MM.1S (cell line): Measurements from ENCODE around the gene UQCRQ.

Experiments
- DNase-seq: peaks from one replicate; pipeline ENCODE4 v3.0.0-alpha.2; 2015
- H2AFZ ChIP-seq: fragments of 300-600 bp; sonication (generic); 2 replicates; pipeline ENCODE4 v1.6.0; 2016; ENCODE audit warnings: antibody characterized with exemption, low read length
- H3F3A ChIP-seq: fragments of 300-600 bp; sonication (generic); 2 replicates; pipeline ENCODE4 v1.6.1; 2016; ENCODE audit warnings: mild to moderate bottlenecking, antibody characterized with exemption, low read length, moderate library complexity, mixed read lengths; ENCODE audit not compliant: insufficient read depth
- H3K27ac ChIP-seq: fragments of 300-600 bp; sonication (generic); 2 replicates; pipeline ENCODE4 v1.5.1; 2016; ENCODE audit warnings: mild to moderate bottlenecking, low read length
- H3K27me3 ChIP-seq: fragments of 300-600 bp; sonication (generic); replicated peaks from 2 replicates; pipeline ENCODE4 v1.6.0; 2016; ENCODE audit warnings: low read length; ENCODE audit not compliant: insufficient read depth
- H3K36me3 ChIP-seq: fragments of 300-600 bp; sonication (generic); replicated peaks from 2 replicates; pipeline ENCODE4 v1.6.1; 2016; ENCODE audit warnings: mild to moderate bottlenecking, low read length, mixed read lengths; ENCODE audit not compliant: insufficient read depth
- H3K4me1 ChIP-seq: fragments of 300-600 bp; sonication (generic); 2 replicates; pipeline ENCODE4 v1.6.1; 2016; ENCODE audit warnings: low read length, mixed read lengths
- H3K4me2 ChIP-seq: fragments of 300-600 bp; sonication (generic); 2 replicates; pipeline ENCODE4 v1.6.0; 2016; ENCODE audit warnings: low read depth, low read length
- H3K4me3 ChIP-seq: fragments of 300-600 bp; sonication (generic); 2 replicates; pipeline ENCODE4 v1.5.1; 2016; ENCODE audit warnings: low read length, mixed read lengths
- H3K79me2 ChIP-seq: fragments of 300-600 bp; sonication (generic); 2 replicates; pipeline ENCODE4 v1.6.1; 2016; ENCODE audit warnings: mixed run types, low read length, mixed read lengths
- H3K9ac ChIP-seq: fragments of 300-600 bp; sonication (generic); 2 replicates; pipeline ENCODE4 v1.6.1; 2016; ENCODE audit warnings: low read length, mixed read lengths
- H3K9me2 ChIP-seq: fragments of 300-600 bp; sonication (generic); replicated peaks from 2 replicates; pipeline ENCODE4 v1.6.1; 2016; ENCODE audit warnings: mild to moderate bottlenecking, low read length, mixed read lengths; ENCODE audit not compliant: insufficient read depth
- H3K9me3 ChIP-seq: fragments of 300-600 bp; sonication (generic); replicated peaks from 2 replicates; pipeline ENCODE4 v1.6.1; 2016; ENCODE audit warnings: mild to moderate bottlenecking, low read length, mixed read lengths; ENCODE audit not compliant: insufficient read depth
- H4K20me1 ChIP-seq: fragments of 300-600 bp; sonication (generic); 2 replicates; pipeline ENCODE4 v1.6.1; 2016; ENCODE audit warnings: mild to moderate bottlenecking, low read length, moderate library complexity, mixed read lengths; ENCODE audit not compliant: insufficient read depth
- EZH2 ChIP-seq: fragments of 300-600 bp; sonication (generic); optimal IDR thresholded peaks from 2 replicates; pipeline ENCODE3; 2017; ENCODE audit warnings: low read depth, mild to moderate bottlenecking, antibody characterized with exemption, low read length, mixed read lengths
- EZH2phosphoT487 ChIP-seq: fragments of 300-600 bp; sonication (generic); IDR thresholded peaks from 2 replicates; pipeline ENCODE4 v1.6.1; 2018; ENCODE audit warnings: antibody characterized with exemption, low read length
- TF ChIP-seq, protein P1 (sequence below): fragments of 300-600 bp; sonication (generic); IDR thresholded peaks from 2 replicates; pipeline ENCODE4 v1.5.1; 2016; ENCODE audit warnings: antibody characterized with exemption, low read length, mixed read lengths

The UQCRQ gene

DNA sequence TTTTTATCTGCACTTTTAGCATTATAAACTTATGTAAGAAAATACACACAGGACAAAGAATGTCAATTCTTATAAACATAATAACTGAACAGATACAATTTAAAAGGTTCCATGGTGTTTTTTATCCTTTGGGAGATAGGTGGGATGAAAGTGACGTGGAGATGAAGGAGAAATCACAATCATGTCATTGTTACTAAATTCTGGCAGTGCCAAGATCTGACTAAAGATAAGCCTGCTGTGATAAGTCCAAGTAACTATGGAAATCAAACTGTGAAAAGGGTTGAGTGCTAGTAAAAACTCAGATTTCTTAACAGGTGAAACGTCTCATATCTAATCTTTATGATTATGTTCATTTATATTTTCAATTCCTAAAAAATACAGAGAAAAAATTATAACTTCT is 18.1 kb downstream of the UQCRQ start:
- Histone ChIP-seq H3K27me3 (no peaks in the 10 kb centered on the region), H2AFZ (no peak overlapping the region), H3K36me3 (peaks cover 12% of the 10 kb centered on the region)

DNA sequence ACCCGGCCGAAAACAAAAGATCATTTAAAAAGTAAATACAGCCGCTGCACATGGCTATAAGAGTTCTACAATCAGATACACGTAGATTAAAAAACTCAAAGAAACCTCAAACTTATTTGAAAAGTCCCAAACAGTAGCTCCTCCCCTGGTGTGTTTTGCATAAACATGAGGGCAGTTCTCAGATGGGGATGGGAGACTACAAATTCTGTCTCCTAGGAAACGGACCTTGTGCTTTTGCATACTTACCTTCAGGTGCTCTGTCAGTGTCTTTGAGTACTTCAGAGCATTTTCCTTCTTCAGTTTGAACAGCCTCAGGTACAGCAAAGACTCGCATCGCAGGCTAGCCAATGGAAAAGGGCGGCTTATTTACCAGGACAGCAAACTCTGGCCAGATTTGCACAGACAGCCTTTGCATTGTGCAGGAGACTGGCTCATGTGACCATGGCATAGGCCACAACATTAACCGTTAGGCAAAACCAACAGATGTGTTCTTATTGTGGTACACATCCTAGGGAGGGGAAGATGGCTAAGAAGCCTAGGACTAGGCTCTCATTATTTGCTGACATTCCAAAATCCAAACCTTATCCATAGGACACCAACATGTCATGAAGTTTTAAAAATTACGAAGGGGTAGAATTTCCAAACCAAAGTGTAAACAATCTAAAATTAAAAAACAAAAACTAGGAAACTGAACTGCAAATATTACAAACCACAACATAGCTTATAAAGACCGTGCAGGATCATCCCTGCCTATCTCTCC is 19.8 kb downstream of the UQCRQ start:
- Histone ChIP-seq H3K9me3 (no peaks in the 10 kb centered on the region), H3K79me2 (no peaks in the 10 kb centered on the region), H3K4me2 (no peak overlapping the region), H3K27ac (no peak overlapping the region), H3K4me1 (no peaks in the 10 kb centered on the region), H2AFZ (no peak overlapping the region), H4K20me1 (no peaks in the 10 kb centered on the region), H3K9me2 (no peaks in the 10 kb centered on the region), H3F3A (0 out of 2 replicates have a peak, but pooled peaks cover 5% of the 10 kb centered on the region), H3K9ac (no peak overlapping the region), H3K4me3 (no peak overlapping the region), H3K36me3 (peaks cover 6% of the 10 kb centered on the region), H3K27me3 (no peaks in the 10 kb centered on the region)
- no peak for TF ChIP-seq EZH2
- TF ChIP-seq, protein P1, sequence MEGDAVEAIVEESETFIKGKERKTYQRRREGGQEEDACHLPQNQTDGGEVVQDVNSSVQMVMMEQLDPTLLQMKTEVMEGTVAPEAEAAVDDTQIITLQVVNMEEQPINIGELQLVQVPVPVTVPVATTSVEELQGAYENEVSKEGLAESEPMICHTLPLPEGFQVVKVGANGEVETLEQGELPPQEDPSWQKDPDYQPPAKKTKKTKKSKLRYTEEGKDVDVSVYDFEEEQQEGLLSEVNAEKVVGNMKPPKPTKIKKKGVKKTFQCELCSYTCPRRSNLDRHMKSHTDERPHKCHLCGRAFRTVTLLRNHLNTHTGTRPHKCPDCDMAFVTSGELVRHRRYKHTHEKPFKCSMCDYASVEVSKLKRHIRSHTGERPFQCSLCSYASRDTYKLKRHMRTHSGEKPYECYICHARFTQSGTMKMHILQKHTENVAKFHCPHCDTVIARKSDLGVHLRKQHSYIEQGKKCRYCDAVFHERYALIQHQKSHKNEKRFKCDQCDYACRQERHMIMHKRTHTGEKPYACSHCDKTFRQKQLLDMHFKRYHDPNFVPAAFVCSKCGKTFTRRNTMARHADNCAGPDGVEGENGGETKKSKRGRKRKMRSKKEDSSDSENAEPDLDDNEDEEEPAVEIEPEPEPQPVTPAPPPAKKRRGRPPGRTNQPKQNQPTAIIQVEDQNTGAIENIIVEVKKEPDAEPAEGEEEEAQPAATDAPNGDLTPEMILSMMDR, result no peak
- TF ChIP-seq EZH2phosphoT487, result no peak
- no peak for DNase-seq

More for the DNA sequence above, 18.1 kb downstream of the UQCRQ start:
- Histone ChIP-seq H3K4me3 (no peak overlapping the region), H4K20me1 (no peaks in the 10 kb centered on the region), H3K27ac (no peak overlapping the region), H3K9me3 (no peaks in the 10 kb centered on the region), H3K4me2 (no peak overlapping the region), H3K4me1 (no peaks in the 10 kb centered on the region), H3K9me2 (no peaks in the 10 kb centered on the region), H3K79me2 (no peaks in the 10 kb centered on the region), H3F3A (0 out of 2 replicates have a peak, but pooled peaks cover 5% of the 10 kb centered on the region), H3K9ac (no peak overlapping the region)
- TF ChIP-seq EZH2phosphoT487, result no peak
- TF ChIP-seq EZH2, result no peak
- TF ChIP-seq, protein P1, result no peak
- DNase-seq, result no peak

DNA sequence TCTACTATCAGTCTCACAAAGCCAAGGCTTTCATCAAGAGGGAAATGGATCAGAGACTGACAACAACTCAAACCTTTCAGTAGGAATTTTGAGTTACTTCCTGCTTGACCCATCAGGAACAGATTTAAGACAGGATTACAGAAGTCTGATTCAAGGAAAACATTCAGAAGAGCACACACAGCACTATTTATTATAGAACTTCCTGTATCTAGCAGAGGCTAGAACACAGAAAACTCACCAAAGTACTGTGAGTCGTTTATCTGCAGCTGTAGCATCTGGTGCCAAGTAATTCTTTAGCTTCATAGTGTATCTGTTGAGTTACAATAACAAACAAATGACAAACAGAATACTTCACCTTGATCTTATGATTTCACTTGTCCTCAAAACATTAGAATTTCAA is 20.8 kb downstream of the UQCRQ start:
- Histone ChIP-seq H3K27ac (no peak overlapping the region), H3K9me2 (no peaks in the 10 kb centered on the region), H3K79me2 (no peaks in the 10 kb centered on the region), H3F3A (0 out of 2 replicates have a peak, but pooled peaks cover 5% of the 10 kb centered on the region), H3K9ac (no peak overlapping the region), H2AFZ (no peak overlapping the region), H4K20me1 (no peaks in the 10 kb centered on the region), H3K4me1 (no peaks in the 10 kb centered on the region), H3K4me3 (no peak overlapping the region), H3K4me2 (no peak overlapping the region), H3K9me3 (no peaks in the 10 kb centered on the region), H3K27me3 (no peaks in the 10 kb centered on the region), H3K36me3 (peaks cover 5% of the 10 kb centered on the region)
- TF ChIP-seq, protein P1, result no peak
- TF ChIP-seq EZH2phosphoT487 (no peak), EZH2 (no peak)
- no peak for DNase-seq
